ENCODE results near the gene AP4S1.
"Not testable (repeated sequence)": the region's sequence is repeated elsewhere in the genome, so short reads cannot be mapped to it uniquely, and the experiment has no call there.

AP4S1 gene

DNA sequence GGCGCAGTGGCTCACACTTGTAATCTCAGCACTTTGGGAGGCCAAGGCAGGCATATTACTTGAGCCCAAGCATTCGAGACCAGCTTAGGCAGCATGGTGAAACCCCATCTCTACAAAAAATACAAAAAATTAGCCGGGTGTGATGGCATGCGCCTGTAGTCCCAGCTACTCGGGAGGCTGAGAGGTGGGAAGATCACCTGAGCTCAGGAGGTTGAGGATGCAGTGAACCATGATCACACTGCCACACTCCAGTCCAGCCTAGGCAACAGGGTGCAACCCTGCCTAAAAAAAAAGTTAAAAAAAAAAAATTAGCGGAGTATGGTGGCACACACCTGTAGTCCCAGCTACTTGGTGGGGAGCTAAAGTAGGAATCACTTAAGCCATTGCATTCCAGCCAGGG lies 21.4 kb upstream of the AP4S1 start:
- DNase-seq: not testable (repeated sequence)

DNA sequence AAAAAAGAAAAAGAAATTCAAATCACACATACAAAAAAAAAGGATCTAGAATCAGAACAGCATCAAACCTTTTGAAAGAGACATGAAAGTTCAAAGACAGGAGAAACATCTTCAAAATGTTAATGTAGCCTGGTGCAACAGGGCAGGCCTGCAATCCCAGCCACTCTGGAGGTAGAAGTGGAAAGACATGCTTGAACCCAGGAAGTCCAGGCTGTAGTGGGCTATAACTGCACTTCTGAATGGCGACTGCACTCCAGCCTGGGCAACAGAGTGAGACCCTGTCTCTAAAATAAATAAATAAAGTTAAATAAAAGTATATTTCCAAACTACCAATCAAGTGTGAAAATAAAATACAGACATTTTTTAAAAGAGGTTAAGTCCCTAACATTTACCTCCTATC lies 18.7 kb upstream of the AP4S1 start:
- DNase-seq: no peak

DNA sequence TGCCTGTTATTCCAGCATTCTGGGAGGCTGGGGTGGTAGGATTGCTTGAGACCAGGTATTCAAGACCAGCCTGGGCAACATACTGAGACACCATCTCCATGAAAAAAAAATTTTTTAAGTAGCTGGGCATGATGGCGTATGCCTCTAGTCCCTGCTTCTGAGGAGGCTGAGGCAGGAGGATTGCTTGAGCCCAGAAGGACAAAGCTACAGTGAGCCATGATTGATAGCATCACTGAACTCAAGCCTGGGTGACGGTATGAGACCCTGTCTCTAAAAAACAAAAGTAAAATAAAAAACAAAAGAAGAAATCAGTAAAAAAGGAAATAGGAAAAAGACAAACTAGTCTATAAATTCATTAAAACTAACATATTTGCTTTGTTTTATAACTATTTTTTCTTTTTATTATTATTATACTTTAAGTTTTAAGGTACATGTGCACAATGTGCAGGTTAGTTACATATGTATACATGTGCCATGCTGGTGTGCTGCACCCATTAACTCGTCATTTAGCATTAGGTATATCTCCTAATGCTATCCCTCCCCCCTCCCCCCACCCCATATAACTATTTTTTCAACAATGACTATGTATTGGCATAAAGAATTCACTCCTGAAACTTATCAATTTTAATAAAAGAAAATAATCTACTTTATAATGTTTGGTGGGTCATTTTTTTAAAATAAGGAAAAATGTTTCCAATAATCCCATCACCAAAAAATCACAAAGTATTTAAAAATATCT lies 15.4 kb upstream of the AP4S1 start:
- DNase-seq: no peak

DNA sequence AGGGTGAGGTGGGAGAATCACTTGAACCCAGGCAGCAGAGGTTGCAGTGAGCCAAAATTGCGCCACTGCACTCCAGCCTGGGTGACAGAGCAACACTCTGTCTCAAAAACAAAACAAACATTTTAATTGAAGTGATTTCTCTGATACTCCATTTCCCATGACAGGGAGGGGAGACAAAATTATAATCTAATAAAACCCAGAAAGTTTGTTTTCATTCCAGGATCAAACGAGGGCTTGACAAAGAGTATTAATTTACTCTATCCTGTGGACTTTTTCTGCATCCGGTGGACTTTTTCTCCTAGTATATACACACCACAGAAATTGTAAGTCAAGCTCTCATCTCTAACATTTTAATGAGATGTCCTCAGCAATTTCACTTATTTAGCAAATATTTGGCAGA lies 14.5 kb upstream of the AP4S1 start:
- DNase-seq: no peak

DNA sequence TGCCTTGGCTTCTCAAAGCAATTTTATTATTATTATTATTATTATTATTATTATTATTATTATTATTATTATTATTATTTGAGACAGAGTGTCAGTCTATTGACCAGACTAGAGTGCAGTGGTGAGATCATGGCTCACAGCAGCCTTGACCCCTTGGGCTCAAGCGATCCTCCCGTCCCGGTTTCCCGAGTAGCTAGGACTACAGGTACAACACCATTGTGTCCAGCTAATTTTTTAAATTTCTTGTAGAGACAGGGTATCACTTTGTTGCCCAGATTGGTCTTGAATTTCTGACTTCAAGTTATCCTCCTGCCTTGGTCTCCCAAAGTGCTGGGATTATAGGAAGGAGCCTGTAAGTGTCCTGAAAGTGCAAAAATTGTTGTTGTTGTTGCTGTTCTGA lies 11.6 kb upstream of the AP4S1 start:
- DNase-seq: no peak

DNA sequence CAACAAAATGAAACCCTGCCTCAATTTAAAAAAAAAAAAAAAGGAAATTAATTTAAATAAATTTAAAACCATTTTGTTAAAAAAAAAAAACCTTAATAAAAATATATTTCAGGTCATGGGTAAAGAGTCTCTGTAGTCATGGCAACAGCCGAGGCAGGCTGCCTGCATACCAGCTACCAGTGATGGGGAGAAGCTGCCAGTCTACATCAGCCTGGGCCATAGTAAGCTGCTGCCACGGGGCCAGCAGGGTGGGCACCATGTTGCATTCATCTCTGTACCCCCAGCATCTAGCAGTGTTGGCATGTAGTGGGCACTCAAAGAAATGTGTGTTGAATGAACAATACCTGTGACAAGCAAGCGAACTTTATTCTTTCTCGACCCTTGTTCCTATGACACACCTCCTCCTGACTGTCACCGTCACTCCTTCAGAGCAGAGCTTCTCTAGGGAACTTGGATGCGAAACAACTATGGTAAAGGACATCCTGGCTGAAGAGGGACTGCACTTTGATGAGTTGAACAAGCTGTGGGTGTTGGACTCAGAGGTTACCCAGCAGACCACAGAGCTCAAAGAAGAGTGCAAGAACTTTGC lies 7.3 kb upstream of the AP4S1 start:
- peak in 7 of 56 donors; percentile 1 to 21 (median 6) for DNase-seq

DNA sequence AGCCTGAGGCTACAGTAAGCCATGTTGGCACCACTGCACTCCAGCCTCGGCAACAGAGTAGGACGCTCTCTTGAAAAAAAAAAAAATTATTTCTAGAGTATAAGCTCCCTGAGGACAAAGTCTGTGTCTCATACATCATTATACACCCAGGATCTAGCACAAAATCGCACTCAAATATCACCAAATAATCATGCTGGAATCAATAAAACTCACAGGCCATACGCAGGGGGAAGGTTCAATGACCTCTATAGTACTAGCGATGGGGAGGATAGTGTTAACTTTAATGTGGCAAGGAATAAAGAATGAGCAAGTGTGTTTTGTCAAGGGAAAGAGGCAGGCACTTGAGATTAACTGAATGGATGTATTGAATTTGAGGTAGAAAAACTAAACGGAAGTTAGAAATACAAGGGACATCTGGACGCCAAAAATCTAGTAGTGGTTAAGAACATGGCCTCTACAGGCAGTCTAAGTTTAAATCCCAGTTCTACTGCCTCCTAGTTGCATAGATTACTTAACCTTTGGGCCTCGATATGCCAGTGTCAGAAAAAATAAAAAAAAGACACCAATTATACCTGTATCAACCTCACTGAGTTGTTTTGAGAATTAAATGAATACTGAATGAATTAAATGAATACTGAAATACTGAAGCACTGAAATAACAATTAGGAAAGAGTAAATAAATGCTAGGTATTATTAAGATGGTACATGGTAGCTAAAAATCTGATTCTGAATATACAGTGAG lies 4.4 kb upstream of the AP4S1 start:
- DNase-seq: no peak

DNA sequence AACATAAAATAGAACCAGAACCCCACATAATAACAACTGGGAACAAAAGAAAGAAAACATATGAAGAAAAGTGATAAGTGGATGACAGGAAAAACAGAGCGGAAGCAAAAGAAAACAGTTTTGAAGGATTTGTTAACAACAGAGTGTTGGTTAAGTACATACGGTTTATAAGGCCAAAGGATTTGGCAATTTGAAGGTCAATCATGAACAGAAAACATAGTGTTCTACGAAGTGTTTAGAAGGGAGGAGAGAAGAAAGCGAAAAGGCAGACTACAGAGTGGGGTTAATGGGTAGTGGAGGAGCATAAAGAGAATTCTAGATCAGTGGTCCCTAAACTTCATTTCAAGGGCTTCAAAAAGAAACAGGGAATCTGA lies 3.9 kb upstream of the AP4S1 start:
- no peak for DNase-seq

DNA sequence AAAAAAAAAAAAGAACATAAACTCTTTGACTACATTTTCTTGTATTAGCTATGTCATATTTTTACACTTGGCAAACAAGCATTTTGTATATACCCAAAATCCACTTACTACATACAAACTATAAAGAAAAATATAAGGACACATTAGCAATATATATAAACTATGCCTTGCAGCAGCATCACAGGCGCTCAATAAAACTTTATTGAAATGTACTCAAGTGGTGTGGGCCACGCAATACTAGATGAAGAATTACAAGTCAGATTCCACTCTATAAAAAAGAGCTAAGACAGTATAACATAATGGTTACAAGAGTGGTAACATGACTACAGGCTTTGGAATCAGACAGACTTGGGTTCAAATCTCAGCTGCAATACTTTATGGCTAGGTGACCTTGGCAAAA lies 3.1 kb upstream of the AP4S1 start:
- DNase-seq: no peak

DNA sequence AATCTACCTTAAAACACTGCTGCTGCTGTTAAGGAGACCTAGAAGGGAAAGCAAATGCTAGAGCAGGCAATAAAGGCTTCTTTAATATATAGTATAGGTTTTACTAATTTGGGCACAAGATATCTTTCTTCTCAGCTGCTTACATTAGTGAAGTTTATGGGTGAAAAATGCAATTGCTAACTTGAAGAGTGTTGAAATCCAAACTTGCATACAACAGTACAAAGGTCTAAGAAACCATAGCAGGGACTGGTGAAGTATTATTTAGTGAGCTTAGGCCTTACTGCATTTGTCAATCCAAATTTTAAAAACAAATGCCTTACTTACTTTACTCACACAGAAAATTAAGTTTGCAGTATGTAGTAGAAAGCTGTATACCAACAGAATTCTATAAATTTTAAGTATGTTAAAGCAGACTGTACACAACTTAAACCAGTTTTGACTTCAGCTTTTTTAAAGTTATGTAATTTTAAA lies 1.4 kb upstream of the AP4S1 start:
- DNase-seq: no peak

DNA sequence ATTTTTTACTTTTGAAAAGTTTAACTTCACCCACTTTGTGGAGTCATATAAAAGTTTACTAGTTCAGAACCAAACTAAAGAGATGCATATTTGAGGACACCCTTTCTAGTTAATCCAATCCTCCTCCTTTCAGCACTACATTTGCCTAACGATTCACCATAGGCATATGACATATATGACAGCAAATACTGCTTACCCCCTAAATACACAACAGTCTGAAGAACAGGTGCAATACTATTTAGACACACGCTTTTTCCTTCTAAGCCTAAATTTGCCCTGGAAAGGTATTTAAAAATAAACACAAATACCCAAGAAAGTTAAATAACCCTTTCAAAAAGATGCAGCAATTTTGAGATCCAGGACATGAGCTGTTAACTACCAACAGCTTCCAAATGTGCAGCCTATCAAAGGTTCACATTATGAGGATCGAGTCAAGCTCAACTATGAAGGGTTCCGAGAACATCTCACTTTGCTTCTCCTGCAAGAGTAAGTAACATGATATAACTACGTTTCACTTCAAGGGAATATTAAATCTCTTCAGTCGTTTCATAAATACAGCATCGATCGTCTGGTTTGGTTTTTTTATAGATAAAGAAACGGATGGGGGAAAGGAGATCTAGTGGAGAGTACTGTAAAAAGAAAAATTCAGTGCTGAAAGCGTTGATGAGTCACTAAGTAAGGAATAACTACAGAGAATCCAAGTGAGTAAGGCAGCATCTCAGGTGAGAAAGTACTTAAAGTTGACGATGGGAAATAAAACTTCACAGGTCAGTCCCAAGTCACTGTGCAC lies 677 bp upstream of the AP4S1 start:
- DNase-seq: no peak

DNA sequence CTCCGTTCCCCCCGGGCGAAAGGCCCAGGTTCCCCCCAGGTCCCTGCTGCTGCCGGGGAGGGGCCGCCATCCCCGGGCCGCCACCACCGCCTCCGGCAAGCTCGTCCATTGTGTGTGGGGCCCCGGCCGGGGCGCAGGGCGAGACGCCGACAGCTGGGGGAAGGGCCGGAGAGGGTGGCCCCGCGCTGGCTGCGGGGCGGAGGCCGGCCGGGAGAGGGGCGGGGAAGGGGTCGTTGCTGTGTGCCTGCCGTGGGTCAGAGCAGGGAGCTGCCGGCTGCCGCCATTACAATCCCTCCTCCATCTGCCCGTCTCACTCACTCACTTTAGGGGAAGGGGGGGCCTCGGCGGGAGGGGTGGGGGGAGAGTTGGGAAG lies 614 bp downstream of the AP4S1 start, which contains the start of gene STRN3:
TSS of gene STRN3 (minus strand) at position 303 of the 373 bp plus-strand sequence. CDS start at position 109, 194 bp downstream.
- DNase-seq: no peak

DNA sequence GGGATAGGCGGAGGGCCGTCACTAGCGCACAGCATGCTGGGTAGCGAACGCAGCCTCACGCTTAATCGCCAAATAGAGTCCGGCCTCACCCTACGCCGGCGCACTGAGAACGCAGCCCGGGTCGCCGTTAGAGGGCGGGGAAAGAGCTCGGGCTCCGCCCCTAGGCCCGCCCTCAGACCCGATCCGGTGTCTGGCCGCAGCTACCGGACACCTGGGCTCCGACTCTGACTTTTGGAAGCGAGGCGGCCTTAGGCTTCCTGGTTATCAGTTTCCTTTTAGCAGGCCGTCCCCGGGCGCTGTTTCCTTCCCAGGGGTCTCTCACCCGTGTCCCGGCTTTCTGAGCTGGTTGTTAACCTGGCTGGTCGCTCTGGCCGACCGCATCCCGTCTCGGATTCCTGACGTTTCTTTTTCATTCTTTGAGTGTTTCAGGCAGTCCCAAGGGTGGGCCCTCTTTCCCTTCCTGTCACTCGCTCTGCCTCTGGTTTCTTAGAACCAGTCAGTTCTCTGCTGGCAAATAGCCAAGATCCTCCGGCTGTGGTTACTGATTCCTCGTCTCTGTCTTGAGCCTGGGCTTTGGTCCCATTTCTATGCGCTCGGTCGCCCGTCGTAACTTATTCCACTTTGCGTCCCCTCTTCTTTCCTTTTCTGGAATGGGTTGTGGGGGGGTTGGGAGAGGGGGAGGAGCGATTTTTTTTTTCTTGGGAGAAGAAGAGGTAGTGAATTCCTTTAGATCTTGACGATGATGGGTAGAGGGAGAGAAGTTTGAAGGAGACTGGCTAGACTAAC lies 1.2 kb downstream of the AP4S1 start:
- peak; percentile 60 to 98 (median 95) for DNase-seq

DNA sequence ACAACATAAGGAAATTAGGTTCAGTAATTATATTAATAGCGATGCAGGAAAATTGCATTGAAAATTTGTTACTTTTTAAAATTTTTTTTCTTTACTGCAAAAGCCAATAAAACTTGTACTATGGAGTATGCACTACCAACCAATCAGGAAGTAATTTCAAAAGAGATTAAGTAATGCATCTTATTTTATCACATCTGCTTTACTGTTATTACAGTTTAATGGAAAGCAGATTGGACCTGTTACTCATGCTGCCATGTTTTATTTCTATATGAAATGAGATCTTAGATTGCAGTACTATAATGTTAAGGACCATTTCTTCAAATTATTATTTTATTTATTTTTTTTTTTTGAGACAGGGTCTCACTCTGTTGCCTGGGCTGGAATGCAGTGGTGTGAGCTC lies 2.4 kb downstream of the AP4S1 start:
- DNase-seq: no peak

DNA sequence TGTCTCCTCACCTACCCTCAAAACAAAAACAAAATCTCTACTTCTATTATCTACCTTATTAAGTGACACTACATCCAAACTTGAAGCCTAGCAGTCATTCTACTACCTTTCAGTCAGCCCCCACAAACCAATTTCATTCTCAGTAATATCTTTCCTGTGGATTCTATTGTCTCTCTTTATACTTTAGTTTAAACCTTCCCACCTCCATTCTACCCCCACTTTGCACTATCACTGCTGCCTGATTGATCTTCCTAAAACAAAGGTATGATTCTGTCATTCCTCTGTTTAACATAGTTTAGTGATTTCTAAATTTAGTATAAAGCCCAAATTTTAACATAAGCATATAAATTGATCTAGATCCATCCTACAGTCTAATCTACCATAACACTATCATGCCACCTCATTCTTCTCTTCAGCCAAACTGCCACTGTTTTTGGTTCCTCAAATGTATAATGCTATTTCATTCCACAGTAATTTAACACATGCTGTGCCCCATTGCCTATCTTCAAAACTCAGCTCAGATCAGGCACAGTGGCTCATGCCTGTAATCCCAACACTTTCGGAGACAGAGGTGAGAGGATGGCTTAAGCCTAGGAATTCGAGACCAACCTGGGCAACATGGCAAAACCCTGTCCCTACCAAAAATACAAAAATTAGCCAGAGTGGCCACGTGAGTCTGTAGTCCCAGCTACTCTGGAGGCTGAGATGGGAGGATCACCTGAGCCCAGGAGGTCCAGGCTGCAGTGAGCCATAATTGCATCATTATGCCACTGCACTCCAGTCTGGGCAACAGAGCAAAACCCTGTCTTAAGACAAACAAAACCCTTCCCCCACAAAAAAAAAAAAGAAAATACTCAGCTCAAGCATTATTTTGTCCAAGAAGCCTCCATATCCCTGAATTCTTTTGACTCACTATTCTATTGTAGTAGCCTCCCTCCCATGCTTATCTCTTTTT lies 3.8 kb downstream of the AP4S1 start:
- DNase-seq: no peak

DNA sequence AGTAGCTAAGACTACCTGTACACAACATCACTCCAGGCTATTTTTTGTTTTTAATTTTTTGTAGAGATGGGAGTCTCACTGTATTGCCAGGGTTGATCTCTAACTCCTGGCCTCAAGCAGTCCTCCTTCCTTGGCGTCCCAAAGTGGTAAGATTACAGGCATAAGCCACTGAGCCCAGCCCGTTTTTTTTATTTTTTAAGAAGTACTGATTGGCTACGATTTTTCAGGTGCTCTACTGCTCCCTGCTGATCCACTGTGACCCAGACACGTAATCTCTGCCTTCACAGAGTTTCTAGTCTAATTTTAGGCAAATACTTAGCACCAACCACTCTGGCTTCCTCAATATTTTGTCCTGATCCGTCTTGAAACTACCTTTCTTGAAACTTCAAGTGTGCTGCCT lies 5.0 kb downstream of the AP4S1 start:
- DNase-seq: no peak

DNA sequence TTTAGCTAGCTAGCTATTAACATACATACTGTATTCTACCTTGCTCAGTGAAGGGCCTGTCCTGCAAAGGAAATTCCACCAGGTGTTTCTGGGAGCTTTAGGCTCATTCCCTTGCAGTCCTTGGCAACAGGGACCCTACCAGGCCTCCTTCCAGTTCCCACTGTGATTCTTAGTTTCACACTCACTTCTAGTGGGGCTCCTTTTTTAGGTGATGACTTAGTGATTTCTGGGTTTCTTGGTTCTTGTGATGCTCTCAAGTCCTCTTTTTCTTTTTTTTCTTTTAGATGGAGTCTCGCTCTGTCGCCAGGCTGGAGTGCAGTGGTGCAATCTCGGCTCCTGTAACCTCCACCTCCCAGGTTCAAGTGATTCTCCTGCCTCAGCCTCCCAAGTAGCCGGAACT lies 11.1 kb downstream of the AP4S1 start:
- no peak for DNase-seq

DNA sequence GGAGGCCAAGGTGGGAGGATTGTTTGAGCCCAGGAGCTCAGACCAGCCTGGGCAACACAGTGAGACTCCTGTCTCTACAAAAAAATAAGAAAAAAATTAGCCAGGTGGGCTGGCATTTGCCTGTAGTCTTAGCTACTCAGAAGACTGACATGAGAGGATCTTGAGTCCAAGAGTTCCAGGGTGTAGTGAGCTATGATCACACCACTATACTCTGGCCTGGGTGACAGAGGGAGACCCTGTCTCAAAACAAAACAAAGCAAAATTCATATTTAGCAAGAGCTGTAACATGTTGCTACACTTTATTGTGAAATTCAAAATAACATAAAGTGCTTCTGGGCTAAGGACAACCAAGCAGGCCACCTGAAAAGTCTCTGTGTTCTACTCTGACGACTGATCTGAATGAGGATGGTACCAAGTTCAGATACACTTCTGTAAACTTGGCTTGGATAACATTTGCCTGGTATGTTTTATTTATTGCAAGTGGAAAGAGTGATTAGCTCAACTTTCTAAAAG lies 12.3 kb downstream of the AP4S1 start:
- no peak for DNase-seq

DNA sequence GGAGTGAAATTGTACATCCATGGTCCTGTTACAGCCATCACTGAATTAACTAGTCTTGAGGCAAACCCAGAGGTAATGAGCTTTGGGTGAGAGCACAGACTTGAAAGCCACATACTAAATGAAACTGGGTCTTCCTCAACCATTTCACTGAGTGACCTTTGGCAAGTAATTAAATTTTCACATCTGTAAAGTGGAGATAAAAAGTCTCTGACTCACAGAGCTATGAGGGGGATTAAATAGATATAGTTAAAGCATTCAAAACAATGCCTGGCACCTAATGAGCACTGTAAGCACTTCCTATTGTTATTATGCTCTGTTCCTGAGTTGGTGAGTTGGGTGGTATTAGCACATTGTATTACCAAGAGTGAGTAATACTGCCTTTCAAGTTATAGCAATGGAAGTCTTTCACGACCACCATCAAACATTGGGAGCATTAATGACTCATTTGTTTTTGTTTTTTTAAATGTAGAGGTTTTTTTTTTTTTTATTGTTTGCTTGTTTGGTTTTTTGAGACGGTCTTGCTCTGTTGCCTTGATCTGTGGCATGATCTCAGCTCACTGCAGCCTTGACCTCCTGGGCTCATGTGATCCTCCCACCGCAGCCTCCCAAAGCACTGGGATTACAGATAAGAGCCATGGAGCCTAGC lies 13.2 kb downstream of the AP4S1 start:
- DNase-seq: no peak
